Kidney epithelial cell (primary cell): ENCODE results near the gene C1R. TPM values are rescaled to one million over a fixed set of nuclear protein-coding genes. Genes with fewer than 3 reads are reported as not detected.

Experiments used
- DNase-seq: peaks from one replicate; pipeline ENCODE4 v3.0.0-alpha.2; 2010; ENCODE audit warnings: low read depth
- H3K27me3 ChIP-seq: 2 replicates; pipeline ENCODE4 v1.6.0; 2011; ENCODE audit warnings: low read length; ENCODE audit not compliant: control insufficient read depth, insufficient read depth
- H3K36me3 ChIP-seq: 2 replicates; pipeline ENCODE4 v1.5.1; 2011; ENCODE audit warnings: low read length; ENCODE audit not compliant: control insufficient read depth, insufficient read depth
- H3K4me3 ChIP-seq: 2 replicates; pipeline ENCODE4 v1.5.1; 2011; ENCODE audit warnings: low read depth, mild to moderate bottlenecking, control low read depth, low read length
- total RNA-seq: library from RNA; depleted of rRNA; stranded (reverse); fragments of >200 nt; gene quantifications from 2 replicates; pipeline ENCODE4 v1.2.3, GENCODE V29; 2015
- TF ChIP-seq, protein P1 (sequence below): IDR thresholded peaks from 2 replicates; pipeline ENCODE4 v1.5.1; 2011; ENCODE audit warnings: mild to moderate bottlenecking, moderate library complexity, low read length, control low read depth, inconsistent platforms; ENCODE audit not compliant: insufficient read depth, poor library complexity, severe bottlenecking

The C1R gene
- total RNA-seq, 1 donor from 2014 or later: 13.5 TPM

DNA sequence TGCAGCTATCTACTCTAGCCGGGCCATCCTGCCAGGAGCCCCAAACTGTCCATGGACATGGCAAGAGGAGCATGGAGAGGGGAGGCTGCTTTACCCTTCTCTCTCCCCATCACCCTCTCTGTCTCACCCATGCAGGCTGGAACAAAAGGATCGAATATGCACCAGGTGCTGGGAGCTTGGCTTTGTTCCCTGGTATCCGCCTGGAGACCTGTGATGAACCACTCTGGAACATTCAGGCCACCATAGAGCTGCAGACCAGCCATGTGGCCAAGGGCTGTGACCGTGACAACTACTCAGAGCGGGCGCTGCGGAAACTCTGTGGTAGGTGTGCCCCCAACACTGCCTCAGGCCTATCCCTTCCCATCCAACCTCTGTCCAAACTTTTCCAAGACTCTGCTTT, 43.8 kb upstream of the C1R start:
- H3K36me3 ChIP-seq: no peaks in the 10 kb centered on the region
- H3K4me3 ChIP-seq: no peak overlapping the region
- DNase-seq: no peak
- TF ChIP-seq, protein P1, sequence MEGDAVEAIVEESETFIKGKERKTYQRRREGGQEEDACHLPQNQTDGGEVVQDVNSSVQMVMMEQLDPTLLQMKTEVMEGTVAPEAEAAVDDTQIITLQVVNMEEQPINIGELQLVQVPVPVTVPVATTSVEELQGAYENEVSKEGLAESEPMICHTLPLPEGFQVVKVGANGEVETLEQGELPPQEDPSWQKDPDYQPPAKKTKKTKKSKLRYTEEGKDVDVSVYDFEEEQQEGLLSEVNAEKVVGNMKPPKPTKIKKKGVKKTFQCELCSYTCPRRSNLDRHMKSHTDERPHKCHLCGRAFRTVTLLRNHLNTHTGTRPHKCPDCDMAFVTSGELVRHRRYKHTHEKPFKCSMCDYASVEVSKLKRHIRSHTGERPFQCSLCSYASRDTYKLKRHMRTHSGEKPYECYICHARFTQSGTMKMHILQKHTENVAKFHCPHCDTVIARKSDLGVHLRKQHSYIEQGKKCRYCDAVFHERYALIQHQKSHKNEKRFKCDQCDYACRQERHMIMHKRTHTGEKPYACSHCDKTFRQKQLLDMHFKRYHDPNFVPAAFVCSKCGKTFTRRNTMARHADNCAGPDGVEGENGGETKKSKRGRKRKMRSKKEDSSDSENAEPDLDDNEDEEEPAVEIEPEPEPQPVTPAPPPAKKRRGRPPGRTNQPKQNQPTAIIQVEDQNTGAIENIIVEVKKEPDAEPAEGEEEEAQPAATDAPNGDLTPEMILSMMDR: no peak
- H3K27me3 ChIP-seq: no peaks in the 10 kb centered on the region

DNA sequence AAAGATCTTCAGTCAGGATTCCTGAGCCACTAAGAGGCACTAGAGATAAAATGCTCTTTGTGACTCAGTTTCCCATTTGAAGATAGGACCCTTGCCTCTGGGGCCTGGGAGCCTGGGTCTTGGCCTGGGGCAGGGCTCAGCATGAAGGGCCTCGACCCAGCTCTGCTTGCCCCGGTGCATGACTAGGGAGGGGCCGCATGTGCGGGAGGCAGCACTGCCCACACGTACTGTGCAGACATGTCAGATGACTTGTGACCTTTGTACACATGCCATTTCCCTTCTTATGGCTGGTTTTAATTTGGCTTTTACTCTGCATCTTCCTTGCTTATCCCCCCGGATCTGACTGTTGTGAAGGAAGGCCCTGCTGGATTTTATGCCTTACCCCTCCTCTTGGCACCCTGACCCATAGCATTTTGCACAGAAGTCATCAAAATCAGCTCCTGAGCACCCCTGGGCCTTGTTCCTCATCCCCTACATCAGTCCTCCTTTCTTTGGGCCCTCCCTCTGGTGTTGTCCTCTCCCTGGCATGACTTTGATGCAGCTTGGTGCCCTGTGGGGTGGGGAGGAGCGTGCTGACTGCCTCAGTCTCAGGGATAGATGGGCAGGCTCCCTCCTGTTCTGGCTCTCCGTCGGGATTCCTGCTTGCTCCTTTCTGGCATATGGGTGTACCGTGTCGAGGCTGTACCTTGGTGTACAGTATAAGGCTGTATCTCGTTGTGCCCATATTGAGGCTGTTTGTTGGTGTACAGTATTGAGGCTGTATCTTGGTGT, 42.3 kb upstream of the C1R start:
- DNase-seq: no peak
- H3K36me3 ChIP-seq: no peaks in the 10 kb centered on the region
- H3K27me3 ChIP-seq: no peaks in the 10 kb centered on the region
- no peak overlapping the region for H3K4me3 ChIP-seq
- TF ChIP-seq, protein P1: no peak

DNA sequence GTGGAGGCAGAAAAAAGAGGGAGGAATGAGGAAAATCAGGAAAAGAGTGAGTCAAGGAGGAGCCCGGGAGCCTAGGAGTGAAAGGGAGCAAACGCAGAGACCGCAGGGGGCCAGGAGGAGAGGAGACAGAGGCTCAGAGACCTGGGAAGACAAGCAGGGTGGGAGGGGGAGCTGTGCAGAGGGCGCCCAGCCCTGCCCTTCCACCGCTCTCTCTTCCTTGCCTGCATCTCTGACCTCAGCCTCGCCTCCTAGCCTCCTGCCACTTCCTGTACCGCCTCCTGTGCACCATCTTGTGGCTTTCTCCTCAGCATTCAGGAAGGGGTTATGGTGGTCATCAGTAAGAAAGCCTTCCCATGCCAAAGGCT, 39.2 kb upstream of the C1R start:
- Histone ChIP-seq H3K27me3 (no peaks in the 10 kb centered on the region), H3K4me3 (peak overlapping the region; percentile 71), H3K36me3 (no peaks in the 10 kb centered on the region)
- TF ChIP-seq, protein P1: no peak
- no peak for DNase-seq

GRCh38 chr12:7130701-7131501, 38.7 kb upstream of the C1R start:
- Histone ChIP-seq H3K4me3 (peak overlapping the region; percentile 71), H3K36me3 (no peaks in the 10 kb centered on the region), H3K27me3 (no peaks in the 10 kb centered on the region)
- no peak for DNase-seq
- TF ChIP-seq, protein P1: peak; percentile 14

DNA sequence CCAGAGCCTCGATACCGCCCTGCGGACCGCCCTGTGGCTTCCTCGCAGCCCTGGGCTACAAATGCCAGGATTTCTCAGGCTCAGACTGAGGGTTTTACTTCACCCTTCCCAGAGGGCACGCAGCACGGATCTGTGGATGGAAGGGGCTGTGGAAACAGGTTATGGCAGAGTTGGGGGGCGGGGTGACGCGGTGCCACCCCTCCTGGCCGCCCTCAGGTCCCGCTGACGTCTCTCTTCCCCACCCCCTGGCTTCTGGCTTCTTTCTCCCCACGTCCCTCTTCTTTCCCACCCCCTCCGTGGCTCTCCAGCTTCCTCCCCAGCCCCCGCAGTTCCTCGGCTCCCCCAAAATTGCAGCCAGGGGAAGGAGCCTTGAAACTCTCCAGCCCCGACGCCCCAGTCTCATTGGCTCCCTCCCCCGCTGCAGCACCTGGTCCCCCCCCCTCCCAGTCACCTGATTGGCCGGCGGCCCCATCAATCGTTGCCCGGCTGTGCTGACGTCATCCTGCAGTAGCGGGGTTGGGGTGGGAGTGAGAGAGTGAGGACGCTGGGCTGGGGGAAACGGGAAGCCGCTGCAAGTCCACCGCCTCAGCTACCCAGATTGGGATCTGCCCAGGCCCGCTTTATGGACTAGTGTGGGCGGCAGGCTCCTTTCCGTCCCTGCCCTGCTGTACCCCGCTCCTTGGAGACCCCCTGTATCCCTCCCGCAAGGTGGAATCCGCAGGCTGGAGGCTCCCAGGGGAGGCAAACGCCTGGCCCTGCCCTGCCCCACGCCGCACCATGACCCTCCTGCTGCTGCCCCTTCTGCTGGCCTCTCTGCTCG, 37.8 kb upstream of the C1R start, which contains the start of gene CLSTN3:
Gene CLSTN3 (plus strand): TSS at position 500 of the 820 bp plus-strand sequence. CDS start 278 bp downstream, at position 778.
- no peak for DNase-seq
- no peaks in the 10 kb centered on the region for H3K27me3 ChIP-seq
- TF ChIP-seq, protein P1: no peak
- H3K4me3 ChIP-seq: peak within 1 kb of the TSS; percentile 71
- no peaks in the 10 kb centered on the region for H3K36me3 ChIP-seq
